CD4-positive, alpha-beta T cell (primary cell): ENCODE measurements around the gene BDH1. TPM values are rescaled to one million over a fixed set of nuclear protein-coding genes. Genes with fewer than 3 reads are reported as not detected.

ENCODE experiments used
- ATAC-seq: fragments of 200-7000 bp; cut with Tn5 transposase; one replicate; pipeline ENCODE4 v1.10.0; 2022; ENCODE audit warnings: mild to moderate bottlenecking; ENCODE audit not compliant: poor library complexity
- CTCF ChIA-PET: fragments of 350-600 bp; sonication (Branson Sonifier 250); formaldehyde crosslinking; loops from one replicate; lab custom pipeline; 2021; ENCODE audit warnings: antibody characterized with exemption, inconsistent platforms; lab: Charles Lee
- POLR2A ChIA-PET: fragments of 350-600 bp; sonication (Branson Sonifier 250); formaldehyde crosslinking; loops from one replicate; lab custom pipeline; 2021; ENCODE audit warnings: antibody characterized with exemption, inconsistent platforms; lab: Charles Lee
- DNase-seq, 14 experiments: peaks; one replicate each; pipeline ENCODE4 v3.0.0-alpha.2; 2013 to 2020; ENCODE audit warnings: mixed read lengths in 2 of 14
- H3K27ac ChIP-seq, 2 donors: one replicate each; pipeline versions ENCODE4 v1.5.1 to v1.7.0; 2013; ENCODE audit warnings: low read length in 2 of 2, low read depth in 1 of 2, mild to moderate bottlenecking in 1 of 2
- H3K27me3 ChIP-seq, 2 experiments: 1 replicate in 1 of 2; 2 replicates in 1 of 2; pipeline versions ENCODE4 v1.6.1 to v1.7.0; 2013; ENCODE audit warnings: low read length in 2 of 2, control low read depth in 1 of 2, mild to moderate bottlenecking in 1 of 2, moderate library complexity in 1 of 2; ENCODE audit not compliant: insufficient read depth in 2 of 2, control insufficient read depth in 1 of 2
- H3K36me3 ChIP-seq: one replicate; pipeline ENCODE4 v1.6.1; 2013; ENCODE audit warnings: low read length, control low read depth; ENCODE audit not compliant: insufficient read depth
- H3K4me1 ChIP-seq: one replicate; pipeline ENCODE4 v1.6.1; 2013; ENCODE audit warnings: low read length, control low read depth; ENCODE audit not compliant: insufficient read depth
- H3K4me3 ChIP-seq: one replicate; pipeline ENCODE4 v1.5.1; 2013; ENCODE audit warnings: mild to moderate bottlenecking, low read length, moderate library complexity
- H3K9me3 ChIP-seq, 2 experiments: 1 replicate in 1 of 2; 2 replicates in 1 of 2; pipeline versions ENCODE4 v1.6.1 to v1.7.0; 2013; ENCODE audit warnings: low read length in 2 of 2, mild to moderate bottlenecking in 2 of 2, control low read depth in 1 of 2, moderate library complexity in 1 of 2; ENCODE audit not compliant: control insufficient read depth in 1 of 2, insufficient read depth in 1 of 2
- H3K27ac Mint-ChIP-seq: one replicate; pipeline ENCODE4 v1.8.0; 2020; ENCODE audit warnings: mixed read lengths
- H3K27me3 Mint-ChIP-seq: one replicate; pipeline ENCODE4 v1.8.0; 2021; ENCODE audit warnings: mixed read lengths
- H3K36me3 Mint-ChIP-seq: one replicate; pipeline ENCODE4 v1.8.0; 2021; ENCODE audit warnings: low read depth, mixed read lengths
- H3K4me1 Mint-ChIP-seq: one replicate; pipeline ENCODE4 v1.8.0; 2021; ENCODE audit warnings: low read depth, mixed read lengths
- H3K4me3 Mint-ChIP-seq: one replicate; pipeline ENCODE4 v1.8.0; 2020; ENCODE audit warnings: mild to moderate bottlenecking, mixed read lengths
- H3K9me3 Mint-ChIP-seq: one replicate; pipeline ENCODE4 v1.8.0; 2020; ENCODE audit warnings: mixed read lengths
- intact Hi-C, 2 experiments: fragments of 100-400 bp; cut with DNase I in 1 of 2; cut with micrococcal nuclease in 1 of 2; formaldehyde crosslinking; loops; one replicate each; pipeline versions ENCODE4 v1.15.1 to v1.9.0; 2023 to 2025; cut with DNase I, micrococcal nuclease
- total RNA-seq, 174 experiments: library from RNA in 2 of 174; stranded (reverse) in 2 of 174; gene quantifications; one replicate each; pipeline ENCODE4 v1.2.3 and lab custom pipeline; 2021 to 2026
- TF ChIP-seq, protein P1 (sequence below): fragments of 200-600 bp; IDR thresholded peaks from one replicate; pipeline ENCODE4 v1.8.0; 2022; ENCODE audit warnings: antibody characterized with exemption, mild to moderate bottlenecking

The BDH1 gene
- total RNA-seq, 2 experiments from 2014 or later, result 17.7 to 22.2 TPM

DNA sequence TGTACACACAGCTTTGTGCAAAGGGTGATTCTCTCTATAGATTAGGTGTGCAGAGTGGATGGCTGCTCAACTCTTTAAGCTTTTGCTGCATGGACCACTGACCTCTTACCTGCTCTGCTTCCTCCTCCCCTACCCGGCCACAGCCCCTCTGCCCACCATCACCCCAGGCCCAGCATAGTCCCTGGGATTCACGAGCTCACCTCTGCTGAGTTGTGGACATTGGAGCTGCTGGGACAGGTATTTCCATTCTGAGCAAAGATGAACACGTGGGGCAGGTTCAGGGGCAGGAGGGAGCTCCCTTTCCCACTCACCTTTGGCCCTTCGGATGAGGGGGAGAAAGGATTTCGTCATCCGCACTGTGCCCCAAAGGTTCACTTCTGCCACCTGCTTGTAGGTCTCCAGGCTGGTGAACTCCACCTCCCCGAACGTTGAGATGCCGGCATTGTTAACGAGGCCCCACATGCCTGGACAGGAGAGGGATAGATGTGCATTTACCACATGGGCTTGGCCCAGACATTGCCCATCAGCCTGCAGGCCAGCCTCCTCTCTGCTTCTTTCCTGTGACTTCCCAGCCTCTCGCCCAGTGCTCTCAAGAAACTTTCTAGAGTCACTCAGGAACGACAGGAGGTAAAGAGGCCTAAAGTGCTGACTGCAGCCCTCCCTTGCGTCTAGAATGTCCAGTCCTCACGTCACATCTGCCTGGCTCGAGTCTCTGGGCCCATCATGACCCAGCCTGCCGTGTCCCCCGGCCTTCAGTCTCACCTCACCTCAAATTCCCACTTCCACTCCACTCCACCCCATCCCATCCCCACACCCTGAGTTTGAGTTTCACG lies 41.6 kb downstream of the BDH1 start:
- ChIA-PET POLR2A (no interaction called here), CTCF (no interaction called here)
- no peak overlapping the region for H3K27ac Mint-ChIP-seq
- Histone ChIP-seq H3K4me1 (peaks cover 20% of the 10 kb centered on the region), H3K4me3 (no peak overlapping the region), H3K36me3 (peaks cover 30% of the 10 kb centered on the region), H3K9me3 (peaks cover 0 to 8% of the 10 kb centered on the region in 2 experiments), H3K27ac (no peak overlapping the region), H3K27me3 (no peaks in the 10 kb centered on the region)
- H3K4me3 Mint-ChIP-seq, result no peak overlapping the region
- TF ChIP-seq, protein P1, sequence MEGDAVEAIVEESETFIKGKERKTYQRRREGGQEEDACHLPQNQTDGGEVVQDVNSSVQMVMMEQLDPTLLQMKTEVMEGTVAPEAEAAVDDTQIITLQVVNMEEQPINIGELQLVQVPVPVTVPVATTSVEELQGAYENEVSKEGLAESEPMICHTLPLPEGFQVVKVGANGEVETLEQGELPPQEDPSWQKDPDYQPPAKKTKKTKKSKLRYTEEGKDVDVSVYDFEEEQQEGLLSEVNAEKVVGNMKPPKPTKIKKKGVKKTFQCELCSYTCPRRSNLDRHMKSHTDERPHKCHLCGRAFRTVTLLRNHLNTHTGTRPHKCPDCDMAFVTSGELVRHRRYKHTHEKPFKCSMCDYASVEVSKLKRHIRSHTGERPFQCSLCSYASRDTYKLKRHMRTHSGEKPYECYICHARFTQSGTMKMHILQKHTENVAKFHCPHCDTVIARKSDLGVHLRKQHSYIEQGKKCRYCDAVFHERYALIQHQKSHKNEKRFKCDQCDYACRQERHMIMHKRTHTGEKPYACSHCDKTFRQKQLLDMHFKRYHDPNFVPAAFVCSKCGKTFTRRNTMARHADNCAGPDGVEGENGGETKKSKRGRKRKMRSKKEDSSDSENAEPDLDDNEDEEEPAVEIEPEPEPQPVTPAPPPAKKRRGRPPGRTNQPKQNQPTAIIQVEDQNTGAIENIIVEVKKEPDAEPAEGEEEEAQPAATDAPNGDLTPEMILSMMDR, result no peak
- H3K9me3 Mint-ChIP-seq, result no peaks in the 10 kb centered on the region
- intact Hi-C loops, result no loop called here
- no peaks in the 10 kb centered on the region for H3K27me3 Mint-ChIP-seq
- peaks cover 6% of the 10 kb centered on the region for H3K4me1 Mint-ChIP-seq
- DNase-seq (no peak), ATAC-seq (no peak)
- peaks cover 56% of the 10 kb centered on the region for H3K36me3 Mint-ChIP-seq

DNA sequence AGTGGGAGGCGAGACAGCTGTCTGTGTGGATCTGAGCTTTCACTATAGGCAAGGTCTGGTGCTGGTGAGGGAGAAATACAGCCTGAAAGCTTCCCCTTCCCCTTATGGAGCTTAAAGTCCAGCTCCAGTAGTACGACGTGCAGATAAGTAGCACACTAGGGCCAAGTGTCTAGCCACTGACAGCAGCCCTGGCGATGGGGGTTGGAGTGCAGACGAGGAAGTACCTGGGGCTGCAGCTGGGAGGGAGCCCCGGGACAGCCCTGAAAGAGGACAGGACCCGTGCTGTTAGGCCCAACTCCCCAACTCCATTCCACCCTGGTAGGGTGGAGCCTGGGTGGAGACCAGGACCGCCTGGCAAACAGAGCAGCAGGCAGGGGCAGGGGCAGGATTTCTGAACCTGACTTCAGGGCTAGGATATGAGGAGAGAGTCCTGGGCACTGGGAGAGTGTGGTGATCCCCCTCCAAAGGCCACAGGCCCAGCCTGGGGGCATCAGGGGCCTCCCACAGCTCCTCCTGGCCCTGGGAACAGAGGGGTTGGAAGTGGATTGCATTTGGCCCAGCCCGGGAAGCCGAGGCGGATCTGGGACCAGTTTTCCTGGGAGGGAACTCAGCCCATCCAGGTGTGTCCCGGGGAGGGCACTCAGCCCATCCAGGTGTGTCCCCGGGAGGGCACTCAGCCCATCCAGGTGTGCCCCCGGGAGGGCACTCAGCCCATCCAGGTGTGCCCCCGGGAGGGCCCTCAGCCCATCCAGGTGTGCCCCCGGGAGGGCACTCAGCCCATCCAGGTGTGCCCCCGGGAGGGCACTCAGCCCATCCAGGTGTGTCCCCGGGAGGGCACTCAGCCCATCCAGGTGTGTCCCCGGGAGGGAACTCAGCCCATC lies 42.8 kb downstream of the BDH1 start:
- intact Hi-C loops, result no loop called here
- Mint-ChIP-seq H3K4me1 (peaks cover 3% of the 10 kb centered on the region), H3K36me3 (peaks cover 53% of the 10 kb centered on the region), H3K27me3 (no peaks in the 10 kb centered on the region), H3K4me3 (no peak overlapping the region), H3K9me3 (no peaks in the 10 kb centered on the region), H3K27ac (peak overlapping the region; percentile 30)
- H3K36me3 ChIP-seq, result peaks cover 30% of the 10 kb centered on the region
- no peaks in the 10 kb centered on the region for H3K27me3 ChIP-seq
- ChIA-PET POLR2A (interaction anchor here (0.8 kb wide), 1 partner anchor 255 kb away, joined by 3 read pairs; no protein-coding TSS in a partner anchor), CTCF (no interaction called here)
- no peak for DNase-seq
- no peak for ATAC-seq
- H3K9me3 ChIP-seq, result no peaks in the 10 kb centered on the region
- H3K4me1 ChIP-seq, result peaks cover 16% of the 10 kb centered on the region
- TF ChIP-seq, protein P1, result no peak
- H3K4me3 ChIP-seq, result no peak overlapping the region
- H3K27ac ChIP-seq, result no peak overlapping the region

DNA sequence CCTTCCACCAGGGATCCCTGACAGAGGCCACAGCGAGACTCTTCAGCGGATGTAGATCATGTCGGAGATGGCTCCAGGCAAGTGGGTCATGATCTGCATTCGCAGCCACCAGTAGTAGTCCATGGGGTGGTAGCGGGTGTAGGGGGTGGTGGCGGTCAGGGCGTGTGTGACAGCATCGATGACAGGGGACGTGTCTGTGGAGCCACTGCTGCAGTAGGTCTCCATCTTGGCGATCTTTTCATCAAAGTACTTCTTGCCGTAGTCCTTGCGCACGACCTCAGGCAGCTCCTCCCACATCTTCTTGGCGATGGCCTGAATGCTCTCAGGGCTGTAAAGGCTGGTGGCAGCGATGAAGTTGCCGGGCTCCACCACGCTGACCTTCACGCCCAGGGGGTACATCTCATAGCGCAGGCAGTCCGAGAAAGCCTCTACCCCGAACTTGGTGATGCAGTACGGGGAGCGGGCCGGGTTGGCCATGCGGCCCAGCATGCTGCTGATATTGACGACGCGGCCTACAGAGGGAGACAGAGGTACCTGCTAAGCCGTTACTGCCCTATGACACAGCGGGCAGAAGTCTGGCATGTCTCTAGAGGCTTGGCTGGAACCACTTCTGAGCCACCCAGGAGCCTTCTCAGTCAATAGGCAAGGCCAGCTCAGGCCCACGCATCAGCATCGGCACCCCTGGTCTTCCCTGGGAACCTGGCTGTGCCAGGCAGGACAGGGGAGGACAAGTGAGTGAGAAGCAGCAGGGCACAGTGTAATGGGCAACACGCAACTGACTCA lies 43.7 kb downstream of the BDH1 start:
- H3K27ac ChIP-seq, result no peak overlapping the region
- DNase-seq (no peak), ATAC-seq (no peak)
- TF ChIP-seq, protein P1, result no peak
- CTCF ChIA-PET, result no interaction called here
- Mint-ChIP-seq H3K4me1 (peaks cover 3% of the 10 kb centered on the region), H3K36me3 (peaks cover 52% of the 10 kb centered on the region), H3K27ac (peak overlapping the region; percentile 30), H3K27me3 (no peaks in the 10 kb centered on the region), H3K4me3 (no peak overlapping the region), H3K9me3 (no peaks in the 10 kb centered on the region)
- POLR2A ChIA-PET, result interaction anchor here (0.8 kb wide), 1 partner anchor 254 kb away, joined by 3 read pairs; no protein-coding TSS in a partner anchor
- intact Hi-C loops, result no loop called here
- peaks cover 30% of the 10 kb centered on the region for H3K36me3 ChIP-seq
- no peak overlapping the region for H3K4me3 ChIP-seq
- H3K9me3 ChIP-seq, result no peaks in the 10 kb centered on the region
- peaks cover 15% of the 10 kb centered on the region for H3K4me1 ChIP-seq
- no peaks in the 10 kb centered on the region for H3K27me3 ChIP-seq
